Erythroblast (primary cell): ENCODE measurements around the gene STK17B.

ENCODE experiments used
- GATA1 ChIP-seq: IDR thresholded peaks from 2 replicates; pipeline ENCODE4 v1.6.1; 2011; ENCODE audit warnings: low read depth, mild to moderate bottlenecking, control low read depth, low read length, moderate library complexity
- POLR2A ChIP-seq: IDR thresholded peaks from 2 replicates; pipeline ENCODE4 v1.6.1; 2011; ENCODE audit warnings: mild to moderate bottlenecking, low read length

- TF ChIP-seq POLR2A (no peak), GATA1 (no peak)
These were observed 46.7 kb upstream of the STK17B start for GRCh38 chr2:196218106-196218505.
